Colonic mucosa (tissue), 4 donors: Measurements from ENCODE around the gene HHATL. TPM values are rescaled to one million over a fixed set of nuclear protein-coding genes. Genes with fewer than 3 reads are reported as not detected.
A peak's percentile ranks its signal among the peaks of the same experiment; 100 is the strongest.

ENCODE experiments used
- DNase-seq: peaks from one replicate; pipeline ENCODE4 v3.0.0-alpha.2; 2020
- H3K27ac ChIP-seq: fragments of 200-600 bp; one replicate; pipeline ENCODE4 v1.8.0; 2021
- H3K27me3 ChIP-seq: fragments of 200-600 bp; one replicate; pipeline ENCODE4 v1.8.0; 2021
- H3K36me3 ChIP-seq: fragments of 200-600 bp; one replicate; pipeline ENCODE4 v1.8.0; 2021
- H3K4me1 ChIP-seq: fragments of 200-600 bp; one replicate; pipeline ENCODE4 v1.8.0; 2021; ENCODE audit warnings: mild to moderate bottlenecking
- H3K4me3 ChIP-seq: fragments of 200-600 bp; one replicate; pipeline ENCODE4 v1.8.0; 2021
- H3K9ac ChIP-seq, 2 donors: one replicate each; pipeline ENCODE4 v1.7.0; 2013; ENCODE audit warnings: control low read depth in 2 of 2, low read depth in 2 of 2, low read length in 2 of 2
- H3K9me3 ChIP-seq: fragments of 200-600 bp; one replicate; pipeline ENCODE4 v1.8.0; 2021
- intact Hi-C: fragments of 100-400 bp; cut with DNase I; formaldehyde crosslinking; loops from one replicate; pipeline ENCODE4 v1.14.1; 2022
- total RNA-seq, 2 donors: library from RNA; stranded (reverse); fragmentation: NEBNext Ultra II Directional in 1 of 2; extraction: Animal tissue kit (Norgen Biotek cat#: 25700) in 1 of 2; gene quantifications; one replicate each; pipeline ENCODE4 v1.2.1, GENCODE V29; 2021
- TF ChIP-seq, protein P1 (sequence below): fragments of 200-600 bp; IDR thresholded peaks from one replicate; pipeline ENCODE4 v1.8.0; 2022; ENCODE audit warnings: antibody characterized with exemption, mild to moderate bottlenecking
- donor health status: healthy.
- donor health status: DM: no; HTN: no; CAD: no.
- donor health status: DM: no; HTN: no; CAD: no.

The HHATL gene
- total RNA-seq, 2 donors from 2014 or later = 0.50 to 1.2 TPM

DNA sequence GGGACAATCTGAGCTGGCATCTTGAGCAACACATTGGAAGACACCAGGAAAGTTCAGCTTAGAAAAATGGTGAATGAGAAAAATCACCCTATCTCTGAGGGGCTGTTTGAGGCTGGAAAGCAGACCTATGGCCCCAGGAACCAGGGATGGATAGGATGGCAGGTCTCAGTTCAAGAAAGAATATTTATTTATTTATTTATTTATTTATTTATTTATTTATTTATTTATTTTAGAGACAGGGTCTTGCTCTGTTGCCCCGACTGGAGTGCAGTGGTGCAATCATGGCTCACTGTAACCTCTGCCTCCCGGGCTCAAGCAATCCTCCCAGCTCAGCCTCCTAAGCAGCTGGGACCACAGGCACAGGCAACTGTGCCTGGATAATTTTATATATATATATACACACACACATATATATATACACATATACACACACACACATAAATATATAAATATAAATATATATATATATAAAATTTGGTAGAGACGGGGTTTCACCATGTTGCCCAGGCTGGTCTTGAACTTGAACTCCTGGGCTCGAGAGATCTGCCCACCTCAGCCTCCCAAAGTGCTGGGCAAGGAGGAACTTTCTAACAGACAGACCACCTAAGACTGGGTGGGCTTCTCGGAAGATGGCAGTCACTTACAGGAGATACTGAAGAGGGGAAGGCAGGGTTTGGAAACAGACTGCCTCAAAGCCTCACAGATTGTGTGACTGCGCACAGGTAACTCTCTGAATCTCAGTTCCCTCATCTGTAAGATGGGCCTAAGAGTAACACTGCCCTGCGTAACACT is 40.8 kb upstream of the HHATL start:
- H3K4me3 ChIP-seq = no peak overlapping the region
- H3K27me3 ChIP-seq = no peaks in the 10 kb centered on the region
- H3K27ac ChIP-seq = no peak overlapping the region
- no peaks in the 10 kb centered on the region for H3K4me1 ChIP-seq
- intact Hi-C loops = loop anchor here (5.0 to 10.0 kb wide), 2 partner anchors 86 to 159 kb away; partner anchors contain the start of gene SEC22C
- H3K9ac ChIP-seq = no peak overlapping the region
- H3K9me3 ChIP-seq = no peaks in the 10 kb centered on the region
- H3K36me3 ChIP-seq = no peaks in the 10 kb centered on the region
- TF ChIP-seq, protein P1, sequence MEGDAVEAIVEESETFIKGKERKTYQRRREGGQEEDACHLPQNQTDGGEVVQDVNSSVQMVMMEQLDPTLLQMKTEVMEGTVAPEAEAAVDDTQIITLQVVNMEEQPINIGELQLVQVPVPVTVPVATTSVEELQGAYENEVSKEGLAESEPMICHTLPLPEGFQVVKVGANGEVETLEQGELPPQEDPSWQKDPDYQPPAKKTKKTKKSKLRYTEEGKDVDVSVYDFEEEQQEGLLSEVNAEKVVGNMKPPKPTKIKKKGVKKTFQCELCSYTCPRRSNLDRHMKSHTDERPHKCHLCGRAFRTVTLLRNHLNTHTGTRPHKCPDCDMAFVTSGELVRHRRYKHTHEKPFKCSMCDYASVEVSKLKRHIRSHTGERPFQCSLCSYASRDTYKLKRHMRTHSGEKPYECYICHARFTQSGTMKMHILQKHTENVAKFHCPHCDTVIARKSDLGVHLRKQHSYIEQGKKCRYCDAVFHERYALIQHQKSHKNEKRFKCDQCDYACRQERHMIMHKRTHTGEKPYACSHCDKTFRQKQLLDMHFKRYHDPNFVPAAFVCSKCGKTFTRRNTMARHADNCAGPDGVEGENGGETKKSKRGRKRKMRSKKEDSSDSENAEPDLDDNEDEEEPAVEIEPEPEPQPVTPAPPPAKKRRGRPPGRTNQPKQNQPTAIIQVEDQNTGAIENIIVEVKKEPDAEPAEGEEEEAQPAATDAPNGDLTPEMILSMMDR = no peak
- DNase-seq = peak; percentile 7

DNA sequence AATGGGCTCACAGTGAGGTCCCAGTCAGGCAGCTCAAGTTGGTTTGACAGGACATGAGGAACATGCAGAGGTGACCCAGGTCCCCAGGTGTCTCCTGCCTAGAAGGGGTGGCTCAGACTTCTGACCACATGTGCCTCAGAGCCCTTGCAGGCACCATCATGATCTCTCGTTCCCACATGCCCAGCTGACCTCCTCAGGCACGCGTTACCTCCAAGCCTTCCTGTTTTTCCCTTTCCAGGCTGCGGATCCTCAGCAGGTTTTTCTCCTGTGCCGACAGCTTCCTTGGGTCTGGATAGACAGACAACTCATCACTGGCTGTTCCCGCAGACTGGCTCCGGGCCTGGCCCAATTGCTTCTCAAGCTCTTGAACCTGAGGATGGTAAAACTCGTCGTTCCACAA is 40.1 kb upstream of the HHATL start:
- TF ChIP-seq, protein P1 = no peak
- Histone ChIP-seq H3K27me3 (no peaks in the 10 kb centered on the region), H3K27ac (no peak overlapping the region), H3K4me1 (no peaks in the 10 kb centered on the region), H3K9me3 (no peaks in the 10 kb centered on the region), H3K9ac (no peak overlapping the region), H3K4me3 (no peak overlapping the region), H3K36me3 (no peaks in the 10 kb centered on the region)
- peak; percentile 13 for DNase-seq
- intact Hi-C loops = loop anchor here (5.0 to 10.0 kb wide), 2 partner anchors 85 to 158 kb away; partner anchors contain the start of gene SEC22C

DNA sequence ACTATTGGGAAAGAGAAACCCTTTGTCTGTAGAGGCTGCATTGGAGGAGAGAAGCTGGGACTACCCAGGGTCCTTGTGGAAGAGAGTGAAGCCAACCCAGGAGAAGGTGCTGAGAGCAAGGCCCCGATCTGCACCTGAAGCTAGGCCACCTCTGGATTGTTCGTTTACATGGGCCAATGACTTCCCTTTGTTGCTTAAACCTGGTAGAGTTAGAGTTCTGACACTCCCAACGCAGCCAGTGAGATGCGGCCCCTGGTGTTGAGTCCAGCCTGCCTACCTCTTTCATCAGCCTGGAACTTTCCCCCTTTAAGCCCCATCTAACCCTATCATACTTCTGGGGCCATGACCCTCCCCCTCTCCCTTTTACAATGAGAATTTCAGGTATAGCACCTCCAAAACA is 39.7 kb upstream of the HHATL start:
- intact Hi-C loops = loop anchor here (5.0 to 10.0 kb wide), 2 partner anchors 85 to 157 kb away; partner anchors contain the start of gene SEC22C
- TF ChIP-seq, protein P1 = no peak
- no peak for DNase-seq

DNA sequence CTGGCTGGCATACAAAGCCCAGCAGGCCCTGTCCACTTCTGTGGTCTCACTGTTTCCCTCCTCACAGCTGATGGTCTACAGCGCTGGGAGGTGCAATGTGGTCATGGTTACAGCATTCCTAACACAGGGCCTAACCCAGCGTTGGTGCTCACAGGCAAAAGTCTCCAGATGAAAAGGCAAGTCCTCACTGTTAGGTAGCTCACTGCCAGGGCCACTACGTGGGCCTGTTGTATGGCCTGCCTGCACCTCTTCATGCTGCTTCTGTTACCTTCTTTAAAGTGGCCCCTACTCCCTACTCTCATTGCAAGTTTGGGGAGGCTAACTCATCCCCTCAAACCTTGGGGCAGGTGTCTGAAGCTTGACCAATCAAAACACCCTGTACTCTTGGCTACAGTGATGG is 39.2 kb upstream of the HHATL start:
- Histone ChIP-seq H3K27ac (no peak overlapping the region), H3K4me1 (no peaks in the 10 kb centered on the region), H3K9me3 (no peaks in the 10 kb centered on the region), H3K4me3 (no peak overlapping the region), H3K9ac (no peak overlapping the region), H3K27me3 (no peaks in the 10 kb centered on the region), H3K36me3 (no peaks in the 10 kb centered on the region)
- DNase-seq = peak; percentile 11
- intact Hi-C loops = loop anchor here (5.0 to 10.0 kb wide), 2 partner anchors 84 to 157 kb away; partner anchors contain the start of gene SEC22C
- TF ChIP-seq, protein P1 = no peak

More for the DNA sequence above, 39.7 kb upstream of the HHATL start:
- Histone ChIP-seq H3K27me3 (no peaks in the 10 kb centered on the region), H3K9ac (no peak overlapping the region), H3K4me1 (no peaks in the 10 kb centered on the region), H3K9me3 (no peaks in the 10 kb centered on the region), H3K4me3 (no peak overlapping the region), H3K36me3 (no peaks in the 10 kb centered on the region), H3K27ac (no peak overlapping the region)

DNA sequence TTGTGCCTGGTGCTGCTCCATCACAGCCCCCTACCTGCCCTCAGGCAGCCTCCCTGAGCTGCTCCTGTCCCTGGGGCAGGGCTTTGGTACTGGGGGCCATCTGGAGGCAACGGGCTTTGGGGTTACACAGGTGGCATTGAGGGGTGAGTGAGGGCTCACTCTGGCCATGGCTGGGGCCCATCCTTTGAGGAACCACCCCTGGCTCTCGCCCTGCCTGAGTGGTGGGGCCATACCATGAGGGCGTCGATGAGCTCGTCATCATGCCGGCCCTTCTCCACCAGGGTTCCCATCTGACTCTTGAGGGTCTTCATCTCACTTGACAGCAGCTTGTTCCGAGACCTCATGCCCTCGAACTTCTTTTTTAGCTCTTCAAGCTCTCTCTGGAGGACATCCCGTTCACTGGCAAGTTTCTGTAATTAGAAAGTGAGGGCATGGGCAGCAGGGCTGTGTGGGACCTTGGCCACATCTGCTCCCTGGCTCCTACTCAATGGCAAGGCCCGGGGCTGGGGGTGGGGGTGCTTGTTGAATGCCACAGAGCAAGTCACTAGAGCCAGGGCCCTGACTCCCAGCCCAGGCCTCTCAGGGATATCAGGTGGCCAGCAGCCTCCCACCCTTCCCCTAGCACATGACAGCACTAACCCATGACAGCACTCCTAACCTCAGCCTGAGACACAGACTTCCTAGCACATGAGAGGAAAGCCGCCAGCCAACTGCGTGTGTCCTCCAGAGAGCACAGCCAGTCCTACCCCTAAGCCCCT is 37.0 kb upstream of the HHATL start:
- intact Hi-C loops = loop anchor here (5.0 to 10.0 kb wide), 2 partner anchors 82 to 155 kb away; partner anchors contain the start of gene SEC22C
- Histone ChIP-seq H3K4me1 (no peaks in the 10 kb centered on the region), H3K36me3 (no peaks in the 10 kb centered on the region), H3K9ac (no peak overlapping the region), H3K4me3 (no peak overlapping the region), H3K9me3 (no peaks in the 10 kb centered on the region), H3K27me3 (no peaks in the 10 kb centered on the region), H3K27ac (no peak overlapping the region)
- DNase-seq = peak; percentile 19
- TF ChIP-seq, protein P1 = no peak
